Bone marrow (tissue), 2 donors: Measurements from ENCODE around the gene PDIK1L.

ENCODE experiments used
- DNase-seq, 2 donors: peaks; one replicate each; lab custom pipeline; 2025; lab: John Stamatoyannopoulos, UW

PDIK1L gene

DNA sequence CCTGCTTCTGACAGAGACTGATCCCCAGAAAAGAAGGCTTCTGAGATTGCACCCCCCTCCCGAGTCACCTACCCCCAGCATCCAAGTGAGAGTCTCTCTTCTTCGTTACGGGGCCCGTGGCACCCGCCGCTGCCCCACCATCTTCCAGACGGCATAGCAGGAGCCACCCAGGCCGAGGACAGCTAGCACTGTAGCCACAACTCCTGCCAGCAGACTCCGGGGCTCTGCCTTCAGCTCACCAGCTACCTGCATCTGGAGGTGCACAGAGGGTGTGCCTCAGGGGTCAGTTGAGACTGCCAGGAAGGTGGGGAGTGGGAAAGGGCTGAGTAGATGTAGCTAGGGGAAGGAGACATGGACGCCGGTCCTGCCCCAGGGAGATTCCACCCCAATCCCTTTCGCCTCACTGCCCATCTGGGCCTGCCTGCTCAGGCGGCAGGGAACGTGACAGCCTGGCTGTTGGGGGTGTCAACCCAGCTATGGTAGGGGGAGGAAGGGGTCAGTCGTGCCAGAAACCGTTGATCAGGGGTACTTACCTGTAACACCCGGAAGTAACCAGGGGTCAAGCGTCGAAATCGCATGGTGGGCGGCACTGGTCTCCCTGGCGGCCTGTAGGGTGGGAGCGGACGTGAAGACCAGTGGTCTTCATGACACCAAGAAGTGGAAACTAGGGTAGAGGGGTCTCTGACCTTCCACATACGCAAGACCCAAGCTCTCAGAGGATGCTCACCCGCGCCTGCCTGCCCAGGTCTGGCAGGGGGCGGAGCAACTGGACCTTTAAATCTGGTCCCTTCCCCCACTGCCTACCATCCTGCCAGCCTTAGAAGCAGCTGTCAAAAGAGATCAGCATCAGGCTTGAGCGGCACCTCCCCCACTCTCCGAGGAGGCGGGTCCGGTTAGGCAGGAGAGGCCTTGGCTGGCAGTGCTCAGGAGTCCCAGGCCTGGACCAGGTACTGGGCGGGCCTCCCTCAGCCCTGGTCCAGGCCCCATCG, 59.8 kb downstream of the PDIK1L start, which contains the start of gene ZNF593OS:
Gene ZNF593OS (minus strand): TSS at position 749 of the 989 bp plus-strand sequence. CDS start 171 bp downstream, at position 578.
- DNase-seq: no peak
